Activated naive CD4-positive, alpha-beta T cell treated with Interleukin-2 at 50 U/mL for 16 hours (primary cell): ENCODE data around the gene ANK3.

ENCODE experiments used
- DNase-seq: peaks from one replicate; pipeline ENCODE4 v3.0.0-alpha.2; 2020

Gene ANK3

DNA sequence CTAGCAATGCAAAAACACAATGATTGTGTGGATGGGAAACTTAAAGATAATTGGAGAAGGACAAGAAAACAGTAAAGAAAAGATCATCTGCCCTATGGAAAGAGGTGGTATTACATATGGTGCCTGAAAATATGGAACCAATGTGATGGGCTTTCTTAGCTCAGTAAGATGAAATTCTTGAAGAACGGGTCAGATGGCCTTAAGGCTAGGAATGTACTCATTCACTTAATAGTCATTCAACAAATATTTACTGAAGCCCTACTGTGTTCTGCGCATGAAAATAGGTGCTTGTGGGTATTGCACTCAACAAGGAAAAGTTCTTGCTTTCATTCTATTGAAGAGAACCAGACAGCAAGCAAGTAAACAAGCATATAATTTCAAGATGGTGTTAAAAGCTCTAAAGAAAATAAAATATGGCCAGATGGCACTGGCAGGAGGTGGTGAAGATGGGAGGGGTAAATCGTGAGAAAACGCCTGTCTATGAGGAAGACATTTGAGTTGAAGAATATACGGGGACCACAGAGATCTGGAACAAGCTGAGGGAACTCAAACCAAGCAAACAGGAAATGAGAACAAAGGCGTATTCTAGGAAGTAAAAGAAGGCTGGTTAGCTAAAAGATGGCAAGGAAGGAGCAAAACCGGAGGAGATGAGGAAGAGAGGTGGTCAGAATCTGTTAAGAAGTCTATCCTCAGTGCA is 179.7 kb downstream of the ANK3 start:
- no peak for DNase-seq

DNA sequence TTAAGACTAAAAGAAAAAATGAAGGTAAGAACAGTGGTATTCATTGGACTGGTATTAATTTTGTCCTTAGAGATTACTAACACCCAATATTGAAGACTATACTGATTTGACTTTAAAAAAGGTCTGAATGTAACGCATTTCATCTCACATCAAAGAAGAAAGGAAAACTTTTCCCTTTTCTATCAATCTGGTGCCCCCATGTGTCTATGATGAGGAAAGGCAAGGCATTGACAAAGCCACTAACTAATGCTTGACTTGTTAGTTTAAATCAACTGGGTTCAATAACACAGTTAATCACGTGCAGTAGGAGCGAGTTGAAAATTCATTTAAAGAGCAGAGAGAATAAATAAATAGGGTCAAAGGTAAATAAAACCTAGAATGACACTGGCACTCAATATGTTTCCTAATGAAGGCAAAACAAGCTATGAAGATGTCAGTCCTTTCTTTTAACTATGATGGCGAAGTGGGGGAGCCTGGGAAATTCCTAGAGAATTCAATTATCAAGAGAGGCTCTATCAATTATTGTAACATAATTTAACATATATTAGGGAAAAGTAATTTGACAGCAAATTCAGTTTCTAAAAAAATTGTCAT is 180.9 kb downstream of the ANK3 start:
- DNase-seq, result no peak

DNA sequence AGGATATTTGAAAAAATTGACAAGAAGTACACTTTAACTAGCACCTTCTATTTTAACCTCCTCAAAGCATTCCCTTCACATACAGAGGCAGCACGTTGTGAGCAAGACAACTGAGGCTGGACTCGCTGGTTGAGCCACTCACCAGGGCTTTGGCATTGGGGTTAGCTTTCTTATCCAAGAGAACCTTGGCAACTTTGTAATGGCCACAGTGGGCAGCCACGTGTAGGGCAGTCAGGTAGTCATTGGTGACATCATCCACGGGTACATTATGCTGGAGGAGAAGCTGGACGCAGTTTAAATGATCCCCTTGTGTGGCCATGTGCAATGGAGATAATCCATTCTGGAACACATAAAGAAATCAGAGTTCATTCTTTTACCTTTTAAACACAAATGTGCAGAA is 181.8 kb downstream of the ANK3 start:
- no peak for DNase-seq

DNA sequence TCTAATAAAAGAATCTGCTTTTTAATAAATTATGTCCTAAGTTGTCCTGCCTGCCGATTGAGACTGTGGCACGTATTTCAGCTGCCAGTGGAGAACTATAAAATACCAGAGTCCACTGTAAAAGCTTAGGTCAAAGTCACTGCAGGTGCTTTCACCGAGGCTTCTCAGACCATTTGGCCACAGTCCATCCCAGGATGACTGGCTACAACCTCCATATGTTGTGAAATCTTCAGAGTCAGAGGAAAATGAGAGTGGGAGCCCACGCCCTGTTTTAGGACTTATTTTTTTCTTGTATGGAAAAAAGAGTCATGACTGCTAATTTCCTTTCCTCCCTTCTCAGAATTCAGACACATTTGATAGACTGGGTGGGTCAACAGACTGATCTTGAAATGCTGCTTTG is 182.9 kb downstream of the ANK3 start:
- no peak for DNase-seq

DNA sequence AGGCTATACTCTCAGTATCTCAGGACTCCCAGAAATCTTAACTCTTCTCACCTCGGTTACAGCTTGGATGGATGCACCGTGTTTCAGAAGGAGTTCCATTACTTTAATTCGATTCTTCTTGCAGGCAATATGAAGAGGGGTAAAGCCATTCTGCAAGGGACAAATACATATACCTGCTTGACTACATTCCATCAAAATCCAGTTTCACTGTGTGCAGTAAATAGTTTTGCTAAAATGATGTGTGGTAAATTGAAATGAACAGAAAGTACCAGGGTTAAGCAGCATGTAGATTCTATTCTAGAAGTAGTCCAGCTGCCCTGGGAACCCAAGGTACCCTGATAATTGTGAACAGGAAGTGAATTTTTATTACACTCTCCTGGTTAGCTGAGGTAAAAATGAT is 183.9 kb downstream of the ANK3 start:
- DNase-seq, result no peak

DNA sequence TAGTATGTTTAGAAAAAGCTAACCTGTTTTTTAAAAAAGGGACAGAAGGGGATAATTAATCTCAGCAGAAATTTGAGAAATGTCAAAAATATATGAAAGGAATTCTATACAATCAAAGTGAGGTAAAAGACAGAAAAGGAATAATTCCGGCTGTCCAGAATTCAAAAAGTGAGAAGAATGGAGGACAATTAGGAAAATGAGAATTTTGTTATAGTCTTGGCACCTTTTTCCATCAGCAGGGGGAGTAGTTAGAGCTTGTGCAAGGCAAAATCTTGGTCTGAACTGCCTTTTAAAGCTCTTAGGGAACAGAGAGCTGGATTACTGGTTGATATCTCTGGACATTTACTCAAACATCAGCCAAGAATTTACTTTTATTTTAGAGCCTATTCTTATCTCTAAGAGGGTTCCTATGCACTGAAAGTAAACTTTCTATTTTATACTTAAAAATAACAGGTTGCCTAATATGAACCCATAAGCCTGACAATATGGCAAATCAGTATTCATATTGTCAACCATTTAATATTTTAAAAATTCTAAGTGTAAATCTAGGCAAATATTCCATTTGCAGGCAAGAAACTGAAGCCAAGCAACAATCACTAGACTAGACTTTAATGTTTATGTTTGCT is 185.6 kb downstream of the ANK3 start:
- no peak for DNase-seq

DNA sequence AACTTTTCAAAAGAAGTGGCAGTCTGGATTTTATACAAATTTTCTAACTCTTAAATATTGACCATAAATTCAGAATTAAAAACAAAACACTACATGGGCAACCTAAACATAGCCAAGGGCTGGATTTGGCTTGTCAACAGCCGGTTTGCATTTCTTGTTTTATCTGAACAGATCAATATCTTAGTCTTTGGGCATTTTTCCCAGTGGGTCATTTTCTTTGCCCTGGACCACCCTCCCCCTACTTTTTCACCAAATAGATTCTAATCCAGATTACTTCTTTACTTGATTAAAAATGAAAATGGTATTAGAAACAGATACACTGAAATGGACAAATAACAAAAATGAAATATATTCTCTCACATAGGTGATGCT is 189.0 kb downstream of the ANK3 start:
- no peak for DNase-seq

DNA sequence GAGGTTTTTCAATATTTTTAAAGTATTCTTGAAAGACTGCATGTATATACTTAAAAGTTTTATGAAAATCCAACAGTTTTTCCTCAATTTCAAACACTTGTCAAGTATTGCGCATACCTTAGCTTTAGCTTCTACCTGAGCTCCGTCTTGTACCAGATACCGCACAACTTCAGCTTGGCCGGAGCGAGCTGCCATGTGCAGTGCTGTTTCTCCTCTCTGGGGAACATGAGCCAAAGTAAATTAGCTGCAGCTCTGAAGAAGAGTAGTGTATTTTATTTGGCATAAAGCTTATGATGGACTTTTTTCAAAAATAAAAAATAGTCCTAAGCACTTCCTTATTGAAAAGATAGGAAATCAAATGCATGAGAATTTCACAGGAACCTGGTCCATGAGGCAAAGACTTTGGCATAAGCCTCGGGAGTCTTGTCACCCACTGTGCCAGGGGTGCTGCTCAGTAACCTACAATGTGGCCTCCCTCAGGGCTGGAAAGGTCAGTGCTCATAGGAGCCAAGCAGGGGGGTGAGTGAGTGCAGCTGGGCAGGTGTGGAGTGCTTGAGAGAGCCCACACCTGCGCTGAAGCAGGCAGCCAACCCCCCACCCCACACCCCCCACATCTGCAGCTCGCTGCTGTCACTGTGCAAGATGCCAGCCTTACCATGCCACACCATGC is 189.5 kb downstream of the ANK3 start:
- DNase-seq, result no peak

DNA sequence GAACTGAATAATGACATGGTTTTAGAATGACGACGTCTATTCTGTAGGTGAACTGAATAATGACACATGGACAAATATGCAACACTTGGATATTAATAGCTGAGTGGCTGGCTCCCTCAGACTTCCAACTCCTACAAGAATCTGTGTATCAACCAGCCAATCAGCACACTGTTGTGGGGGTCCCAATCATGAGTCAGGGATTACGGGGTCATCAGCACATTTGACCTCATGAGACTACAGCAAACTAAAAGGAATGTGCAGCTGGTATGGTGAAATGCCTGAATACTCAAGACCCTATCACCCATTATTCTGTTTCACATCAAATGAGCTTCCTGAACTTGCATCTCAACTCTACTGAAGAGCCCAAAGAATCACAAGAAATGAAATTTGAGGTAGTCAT is 192.5 kb downstream of the ANK3 start:
- no peak for DNase-seq

DNA sequence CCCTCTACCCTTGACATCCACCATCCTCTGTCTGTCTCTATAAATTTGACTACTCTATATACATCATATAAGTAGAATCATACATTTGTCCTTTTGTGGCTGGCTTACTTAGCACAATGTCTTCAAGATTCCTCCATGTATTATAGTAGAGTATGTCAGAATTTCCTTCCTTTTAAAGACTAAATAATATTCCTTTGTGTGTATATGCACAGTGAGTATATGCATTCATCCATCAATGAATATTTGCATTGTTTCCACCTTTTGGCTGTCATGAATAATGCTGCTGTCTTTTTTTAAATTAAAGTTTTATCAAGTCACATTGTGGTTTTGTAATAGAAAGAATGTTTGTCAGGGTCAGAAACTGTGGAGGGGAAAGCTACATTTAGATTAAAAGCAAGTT is 195.3 kb downstream of the ANK3 start:
- no peak for DNase-seq

DNA sequence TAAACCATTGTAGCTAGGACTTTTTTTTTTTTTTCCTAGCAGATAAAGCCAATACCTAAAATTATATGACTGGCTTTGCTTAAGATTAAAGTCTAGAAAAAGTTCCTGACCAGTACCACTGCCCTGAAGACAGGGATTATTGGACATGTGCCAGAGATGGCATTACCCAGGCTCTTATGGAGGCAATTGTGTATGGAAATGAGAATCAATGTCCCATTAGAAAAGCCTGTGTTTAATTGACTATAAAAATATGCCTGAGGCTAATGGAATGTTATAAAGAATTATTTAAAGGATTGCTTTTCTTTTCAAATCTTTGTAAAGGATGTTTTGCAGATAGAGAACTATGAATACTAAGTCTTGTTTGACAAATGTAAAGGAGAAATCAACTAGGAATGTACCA is 196.7 kb downstream of the ANK3 start:
- DNase-seq, result no peak

DNA sequence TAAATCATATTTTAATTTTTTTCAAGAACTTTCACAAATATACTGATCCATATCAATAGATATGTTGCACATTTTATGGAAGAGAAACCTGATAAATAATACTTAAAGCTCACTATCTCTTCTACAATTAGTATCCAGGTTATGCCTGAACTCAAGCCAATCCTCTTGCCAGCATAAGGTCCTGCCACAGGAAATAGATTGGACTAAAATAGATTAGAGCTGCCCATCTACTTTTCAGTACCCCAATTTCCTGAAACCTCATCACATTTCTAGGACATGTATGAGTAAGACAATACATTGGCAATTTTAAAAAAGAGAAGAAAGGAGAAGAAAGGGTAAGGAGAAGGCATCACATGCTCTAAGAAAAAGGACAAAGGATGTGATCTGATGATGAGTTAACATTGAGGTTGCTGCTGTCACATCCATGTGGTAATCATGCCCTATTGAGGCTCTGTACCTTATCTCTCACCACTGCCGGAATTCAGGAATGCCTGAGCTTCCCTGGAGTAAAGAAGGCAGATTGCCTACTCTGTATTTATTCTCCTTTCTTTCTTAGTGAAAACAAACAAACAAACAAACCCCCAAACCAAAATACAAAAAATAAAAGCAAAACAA is 199.7 kb downstream of the ANK3 start:
- DNase-seq, result no peak

DNA sequence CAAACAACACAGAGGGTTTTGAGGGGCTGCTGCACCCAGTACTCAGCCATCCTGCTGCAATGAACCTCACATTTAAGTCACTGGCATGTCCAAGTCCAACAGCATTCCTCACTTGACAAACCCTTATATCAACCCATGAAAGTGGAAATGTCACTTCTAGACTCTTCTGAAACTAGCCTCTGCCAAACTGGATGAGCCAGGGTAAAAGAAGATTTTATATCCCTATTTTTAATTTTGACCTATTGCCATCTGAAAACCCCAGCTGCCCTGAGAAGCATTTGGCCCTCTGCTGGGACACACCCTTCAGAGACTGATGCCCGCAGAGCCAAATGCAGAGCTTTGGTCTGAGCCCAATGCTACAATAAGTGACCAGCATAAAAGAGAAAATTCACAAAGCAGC is 201.1 kb downstream of the ANK3 start:
- DNase-seq, result no peak

DNA sequence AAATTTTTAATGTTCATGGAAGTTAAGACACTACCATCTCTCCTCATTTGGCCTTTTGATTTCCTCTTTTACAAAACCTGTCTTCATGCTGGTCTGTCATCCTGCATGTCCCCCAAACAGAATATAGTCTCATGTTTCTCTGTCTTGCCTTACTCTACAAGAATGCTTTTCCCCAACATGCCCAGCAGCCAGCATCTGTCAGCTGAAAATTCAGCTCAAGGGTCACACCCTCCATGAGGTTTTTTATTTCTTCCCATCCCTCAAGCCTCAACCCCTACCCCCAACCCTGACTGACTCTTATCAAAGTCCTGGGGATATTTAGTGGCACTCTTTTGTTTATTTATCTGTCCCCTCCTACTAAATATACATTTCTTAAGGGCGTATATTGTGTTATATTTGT is 202.0 kb downstream of the ANK3 start:
- no peak for DNase-seq

DNA sequence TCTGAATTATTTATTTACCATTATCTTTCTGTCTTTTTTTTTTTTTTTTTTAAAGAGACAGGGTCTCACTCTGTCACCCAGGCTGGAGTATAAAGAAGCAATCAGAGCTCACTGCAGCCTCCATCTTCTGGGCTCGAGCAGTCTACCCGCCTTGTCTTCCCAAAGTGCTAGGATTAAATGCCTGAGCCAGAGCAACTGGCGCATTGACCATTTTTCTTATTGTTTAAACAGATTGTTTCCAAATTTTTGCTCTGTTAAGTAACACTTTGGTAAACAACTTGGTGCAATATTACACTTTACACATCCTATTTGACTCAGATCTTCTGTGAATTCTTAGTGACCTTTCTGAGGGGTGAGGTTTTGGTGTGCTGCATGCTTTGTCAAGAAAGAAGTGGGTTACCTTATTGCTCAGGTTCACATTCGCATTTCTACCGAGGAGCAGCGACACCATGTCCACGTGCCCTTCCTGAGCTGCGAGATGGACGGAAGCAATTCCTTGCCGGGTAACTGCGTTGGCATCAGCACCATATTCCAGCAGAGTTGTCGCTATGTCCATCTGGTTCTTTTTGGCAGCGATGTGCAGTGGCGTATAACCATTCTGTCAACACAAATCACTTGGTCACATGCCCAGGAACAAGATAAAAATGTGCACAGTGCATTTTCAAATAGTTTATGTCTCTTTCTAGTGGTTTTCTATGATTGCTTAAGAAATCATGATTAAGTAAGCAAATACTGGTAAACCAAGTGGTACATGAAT is 203.2 kb downstream of the ANK3 start:
- DNase-seq, result no peak

DNA sequence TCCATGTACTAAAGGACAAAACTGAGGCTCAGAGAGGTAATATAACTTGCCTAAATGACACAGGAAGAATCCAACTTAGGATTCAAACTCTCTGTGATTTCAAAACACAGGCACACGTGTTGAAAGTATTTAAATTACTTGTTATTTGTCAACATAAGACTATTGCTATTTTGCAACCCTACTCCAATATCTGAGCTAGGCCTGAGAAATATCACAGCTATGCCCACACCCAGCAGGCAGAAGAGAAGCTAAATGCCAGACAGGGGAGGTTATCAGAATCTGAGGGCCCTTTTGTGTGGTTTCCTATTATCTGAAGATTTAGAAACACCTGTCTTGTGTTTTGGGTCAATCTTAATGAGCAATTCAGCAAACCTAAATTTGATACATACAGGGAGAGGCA is 204.3 kb downstream of the ANK3 start:
- DNase-seq, result no peak

DNA sequence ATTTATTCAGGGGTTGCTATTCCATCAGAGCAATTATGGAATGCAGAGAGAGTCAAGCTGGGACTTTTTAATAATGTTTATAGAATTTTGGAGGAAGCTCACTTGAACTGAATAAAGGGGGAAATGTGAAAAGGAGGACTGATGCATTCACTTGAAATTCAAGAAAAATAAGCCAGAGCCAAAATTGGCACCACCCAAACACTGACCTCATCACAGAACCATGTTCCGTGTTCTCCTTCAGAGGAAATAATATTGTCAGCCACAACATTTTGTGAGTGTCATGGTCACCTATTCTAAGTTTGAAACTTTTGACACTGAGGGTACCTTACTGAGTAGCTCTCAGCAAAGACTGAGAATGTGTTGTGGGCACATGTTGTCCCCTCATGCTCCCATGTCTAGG is 207.0 kb downstream of the ANK3 start:
- DNase-seq, result no peak

DNA sequence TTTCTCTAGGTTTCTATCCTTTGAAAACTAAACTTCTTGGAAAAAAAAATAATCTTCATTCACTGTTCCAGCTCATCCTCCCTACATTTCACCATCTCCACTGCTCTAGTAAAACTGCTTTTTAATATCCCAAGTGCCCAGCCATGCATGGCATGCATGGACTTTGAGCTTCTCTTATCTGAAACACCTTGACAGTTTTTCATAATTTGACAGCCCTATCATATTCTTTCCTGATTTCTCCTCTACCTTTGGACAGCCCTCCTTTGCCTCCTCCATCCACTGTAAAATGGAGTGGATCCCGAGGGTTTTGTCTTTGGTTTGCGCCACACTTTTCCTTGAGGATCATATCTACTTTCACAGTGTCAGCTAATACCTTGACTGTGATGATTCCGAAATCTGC is 212.8 kb downstream of the ANK3 start:
- no peak for DNase-seq

DNA sequence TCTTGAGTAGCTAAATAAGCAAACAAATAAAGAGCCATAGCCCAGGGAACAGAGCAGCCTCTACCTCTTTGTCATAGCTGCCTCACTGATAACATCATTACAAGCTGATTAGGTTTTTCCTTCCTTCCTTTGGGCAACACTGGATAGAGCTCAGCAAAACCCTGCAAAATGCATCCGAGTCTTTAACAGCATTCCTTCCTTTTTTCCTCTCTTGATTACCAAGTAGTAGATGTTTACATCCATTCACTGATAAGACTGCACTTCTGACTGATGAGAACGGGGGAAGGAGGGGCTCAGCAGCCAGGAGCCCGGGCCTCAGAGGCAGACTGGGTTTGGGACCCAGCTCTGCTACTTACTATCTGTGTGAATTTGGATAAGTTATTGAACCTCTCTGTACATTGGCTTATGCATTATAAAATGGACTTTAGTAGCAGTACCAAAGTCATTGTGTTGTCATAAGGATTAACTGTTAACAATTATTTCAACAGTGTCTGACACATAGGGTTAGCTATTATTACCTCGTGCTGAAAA is 214.2 kb downstream of the ANK3 start:
- no peak for DNase-seq

DNA sequence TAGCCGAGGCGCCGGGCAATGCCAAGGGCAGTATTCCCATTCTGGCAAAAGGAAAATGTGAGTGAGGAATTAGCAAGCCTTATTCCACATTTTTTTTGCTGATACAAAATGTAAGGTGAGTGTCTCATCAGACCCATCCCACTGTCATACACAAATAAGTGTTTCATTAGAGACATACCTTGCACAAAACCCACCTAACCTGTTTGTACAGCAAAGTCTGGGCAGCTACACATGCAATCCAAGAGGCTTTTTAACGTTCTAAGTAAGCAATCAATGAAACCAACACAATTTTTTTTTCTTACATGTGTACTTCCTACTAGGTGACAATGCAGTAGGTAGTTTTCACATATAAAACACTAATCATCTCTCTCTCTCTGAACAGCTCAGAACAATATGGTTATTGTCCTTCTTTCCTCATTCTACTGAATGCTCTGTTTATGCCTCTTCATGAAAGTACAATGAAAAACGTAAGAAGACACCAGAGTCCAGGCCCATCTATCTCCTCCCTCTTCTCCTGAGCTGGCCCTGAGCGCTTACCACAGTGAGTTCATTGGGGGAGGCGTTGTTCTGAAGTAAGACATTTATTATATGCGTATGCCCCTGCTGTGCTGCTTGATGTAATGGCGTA is 217.2 kb downstream of the ANK3 start:
- DNase-seq, result no peak

DNA sequence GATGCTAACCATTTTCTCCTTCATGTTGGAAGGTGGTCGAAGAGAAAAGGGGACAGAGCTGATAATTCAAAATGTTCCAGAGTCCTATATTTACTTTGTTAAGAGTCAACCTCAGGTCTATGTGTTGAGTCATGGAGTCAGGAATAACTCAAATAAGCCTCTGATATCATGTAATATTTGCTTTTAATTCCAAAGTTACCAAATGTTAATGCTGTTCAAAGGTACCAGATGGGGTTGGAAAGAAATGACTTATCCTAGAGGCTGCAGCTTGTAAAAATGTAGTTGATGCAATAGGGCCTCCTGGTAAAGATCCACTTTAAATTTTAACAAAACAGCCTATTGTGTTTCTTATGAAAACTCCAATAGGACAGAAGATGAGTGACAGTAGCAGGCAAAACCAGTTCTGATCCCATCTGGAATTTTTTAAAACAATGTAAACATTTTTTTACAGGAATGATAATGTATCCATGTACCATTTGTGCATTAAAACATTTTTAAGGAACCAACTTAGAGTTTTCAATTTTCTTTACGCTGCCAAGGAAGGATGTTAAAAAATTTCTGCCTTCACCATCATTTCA is 218.2 kb downstream of the ANK3 start:
- DNase-seq, result no peak

DNA sequence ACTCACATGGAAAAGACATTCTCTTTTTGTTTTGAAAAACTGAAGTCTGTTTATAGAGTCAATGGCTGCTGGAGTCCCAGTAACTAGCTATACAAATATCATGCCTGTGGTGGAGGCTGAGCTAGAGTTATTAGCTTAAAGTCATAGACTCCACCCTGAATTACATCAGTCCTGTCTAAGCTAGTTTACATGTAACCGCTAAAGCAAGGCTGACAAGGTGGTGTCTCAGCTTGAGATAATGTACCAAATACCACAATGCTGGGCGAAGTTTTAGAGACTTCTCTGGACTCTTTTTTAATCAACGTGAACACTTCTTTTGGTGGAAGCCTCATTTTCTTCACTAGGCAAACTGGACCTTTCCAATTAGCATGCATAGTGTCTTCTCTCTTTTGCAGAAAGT is 219.4 kb downstream of the ANK3 start:
- DNase-seq, result no peak
